Sigmoid colon (tissue), 7 donors: ENCODE measurements around the gene S100A3. TPM values are rescaled to one million over a fixed set of nuclear protein-coding genes. Genes with fewer than 3 reads are reported as not detected.

Experiments used
- DNase-seq: peaks from one replicate; pipeline ENCODE4 v3.0.0-alpha.2; 2019
- H3K27ac ChIP-seq, 4 donors: fragments of 200-600 bp; sonication (generic); one replicate each; pipeline ENCODE4 v1.5.1; 2016 to 2019; ENCODE audit warnings: mild to moderate bottlenecking in 1 of 4
- H3K27me3 ChIP-seq, 3 donors: fragments of 200-600 bp; sonication (generic); one replicate each; pipeline ENCODE4 v1.5.1; 2019; ENCODE audit warnings: mild to moderate bottlenecking in 1 of 3
- H3K36me3 ChIP-seq, 4 donors: fragments of 200-600 bp; sonication (generic); one replicate each; pipeline ENCODE4 v1.5.1; 2016 to 2019
- H3K4me1 ChIP-seq, 4 donors: fragments of 200-600 bp; sonication (generic); one replicate each; pipeline ENCODE4 v1.5.1; 2017 to 2019
- H3K4me3 ChIP-seq, 4 donors: fragments of 200-600 bp; sonication (generic); one replicate each; pipeline ENCODE4 v1.5.1; 2017 to 2019; ENCODE audit warnings: mild to moderate bottlenecking in 2 of 4, moderate library complexity in 1 of 4
- H3K9me3 ChIP-seq, 4 donors: fragments of 200-600 bp in 3 of 4; sonication (generic) in 3 of 4; one replicate each; pipeline versions ENCODE4 v1.5.1 to v1.6.1; 2013 to 2019
- EP300 ChIP-seq, 4 donors: sonication (generic); formaldehyde crosslinking; IDR thresholded peaks; one replicate each; pipeline ENCODE4 v1.6.1; 2017; ENCODE audit warnings: antibody characterized with exemption in 4 of 4
- POLR2A ChIP-seq, 2 donors: fragments of 450-650 bp; IDR thresholded peaks; one replicate each; pipeline ENCODE4 v1.6.1; 2016; ENCODE audit warnings: antibody characterized with exemption in 2 of 2, mild to moderate bottlenecking in 2 of 2, moderate library complexity in 2 of 2
- POLR2AphosphoS5 ChIP-seq, 4 donors: sonication (generic); formaldehyde crosslinking; IDR thresholded peaks; one replicate each; pipeline ENCODE4 v1.6.1; 2017; ENCODE audit warnings: antibody characterized with exemption in 4 of 4
- WGBS, 2 donors: extraction: QIAGEN DNeasy Blood & Tissue Kit; methylation state at CpG; one replicate each; pipeline ENCODE4 v1.1.7; 2013; 5-methylcytosine and 5-hydroxymethylcytosine counted together
- intact Hi-C: fragments of 100-400 bp; cut with DNase I; formaldehyde crosslinking; loops from one replicate; pipeline ENCODE4 v1.15.1; 2023
- polyA plus RNA-seq, 3 donors: library from polyadenylated mRNA; stranded (reverse); fragments of 200-250 nt; gene quantifications; one replicate each; pipeline ENCODE4 v1.2.3, GENCODE V29; 2013
- total RNA-seq, 4 donors: library from RNA; depleted of rRNA; stranded (reverse); fragments of >200 nt; gene quantifications; one replicate each; pipeline ENCODE4 v1.1.0, GENCODE V29; 2016
- TF ChIP-seq, protein P1 (sequence below), 4 experiments: fragments of 450-650 bp in 3 of 4; fragments of 200-600 bp in 1 of 4; IDR thresholded peaks; one replicate each; pipeline ENCODE4 v1.5.1; 2016 to 2019; ENCODE audit warnings: antibody characterized with exemption in 4 of 4, mild to moderate bottlenecking in 3 of 4, moderate library complexity in 2 of 4
- donor health status: healthy with polysubstance abuse.
- donor health status: Bipolar disorder and iron deficiency.
- donor health status: healthy.

The S100A3 gene
- total and polyA plus RNA-seq, 7 donors: 1.1 to 4.3 (median 2.9) TPM

DNA sequence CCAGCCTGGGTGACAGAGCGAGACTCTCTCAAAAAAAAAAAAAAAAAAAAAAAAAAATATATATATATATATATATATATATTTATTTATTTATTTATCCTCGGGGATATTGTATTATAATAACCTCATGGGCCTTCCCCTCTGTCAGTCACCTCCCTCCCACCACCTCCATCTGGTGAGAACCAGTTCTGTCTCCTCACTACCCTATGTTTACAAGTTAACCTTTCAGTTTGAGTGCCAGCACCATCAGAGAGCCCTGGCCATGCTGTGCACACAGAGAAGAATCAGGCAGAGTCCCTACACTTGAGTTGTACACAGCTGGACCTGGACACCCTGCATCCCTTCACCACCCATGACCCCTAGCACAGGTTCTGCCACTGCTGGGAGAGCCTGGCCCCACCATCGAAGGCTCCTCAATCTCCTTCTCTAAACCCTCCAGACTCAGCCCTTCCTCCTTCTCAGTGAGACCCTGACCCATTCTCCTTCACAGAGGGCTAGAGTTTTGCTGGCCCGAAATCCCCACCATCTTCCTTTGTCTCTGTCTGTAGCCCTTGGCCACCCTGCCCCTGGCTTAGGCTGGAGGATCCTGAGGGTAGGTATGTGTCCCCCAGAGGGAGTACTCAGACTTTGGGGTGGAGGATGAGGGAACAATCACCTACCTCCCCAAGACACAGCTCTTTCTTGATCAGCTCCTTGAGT lies 9.5 kb downstream of the S100A3 start:
- TF ChIP-seq POLR2AphosphoS5 (IDR thresholded peaks at IDR 0.05) (no peak), EP300 (IDR thresholded peaks at IDR 0.05) (no peak), POLR2A (IDR thresholded peaks at IDR 0.05) (no peak)
- TF ChIP-seq, protein P1, sequence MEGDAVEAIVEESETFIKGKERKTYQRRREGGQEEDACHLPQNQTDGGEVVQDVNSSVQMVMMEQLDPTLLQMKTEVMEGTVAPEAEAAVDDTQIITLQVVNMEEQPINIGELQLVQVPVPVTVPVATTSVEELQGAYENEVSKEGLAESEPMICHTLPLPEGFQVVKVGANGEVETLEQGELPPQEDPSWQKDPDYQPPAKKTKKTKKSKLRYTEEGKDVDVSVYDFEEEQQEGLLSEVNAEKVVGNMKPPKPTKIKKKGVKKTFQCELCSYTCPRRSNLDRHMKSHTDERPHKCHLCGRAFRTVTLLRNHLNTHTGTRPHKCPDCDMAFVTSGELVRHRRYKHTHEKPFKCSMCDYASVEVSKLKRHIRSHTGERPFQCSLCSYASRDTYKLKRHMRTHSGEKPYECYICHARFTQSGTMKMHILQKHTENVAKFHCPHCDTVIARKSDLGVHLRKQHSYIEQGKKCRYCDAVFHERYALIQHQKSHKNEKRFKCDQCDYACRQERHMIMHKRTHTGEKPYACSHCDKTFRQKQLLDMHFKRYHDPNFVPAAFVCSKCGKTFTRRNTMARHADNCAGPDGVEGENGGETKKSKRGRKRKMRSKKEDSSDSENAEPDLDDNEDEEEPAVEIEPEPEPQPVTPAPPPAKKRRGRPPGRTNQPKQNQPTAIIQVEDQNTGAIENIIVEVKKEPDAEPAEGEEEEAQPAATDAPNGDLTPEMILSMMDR (IDR thresholded peaks at IDR 0.05): no peak
- intact Hi-C loops: no loop called here
- H3K9me3 ChIP-seq: no peaks in the 10 kb centered on the region
- 80 to 87% methylated on average over 4 of the region's 4 CpGs for WGBS, 2 donors
- DNase-seq: no peak
- H3K27ac ChIP-seq: no peak overlapping the region
- no peaks in the 10 kb centered on the region for H3K27me3 ChIP-seq
- H3K4me3 ChIP-seq: no peak overlapping the region
- H3K4me1 ChIP-seq: peaks cover 0 to 39% (median 39%) of the 10 kb centered on the region in 4 donors
- H3K36me3 ChIP-seq: no peaks in the 10 kb centered on the region

DNA sequence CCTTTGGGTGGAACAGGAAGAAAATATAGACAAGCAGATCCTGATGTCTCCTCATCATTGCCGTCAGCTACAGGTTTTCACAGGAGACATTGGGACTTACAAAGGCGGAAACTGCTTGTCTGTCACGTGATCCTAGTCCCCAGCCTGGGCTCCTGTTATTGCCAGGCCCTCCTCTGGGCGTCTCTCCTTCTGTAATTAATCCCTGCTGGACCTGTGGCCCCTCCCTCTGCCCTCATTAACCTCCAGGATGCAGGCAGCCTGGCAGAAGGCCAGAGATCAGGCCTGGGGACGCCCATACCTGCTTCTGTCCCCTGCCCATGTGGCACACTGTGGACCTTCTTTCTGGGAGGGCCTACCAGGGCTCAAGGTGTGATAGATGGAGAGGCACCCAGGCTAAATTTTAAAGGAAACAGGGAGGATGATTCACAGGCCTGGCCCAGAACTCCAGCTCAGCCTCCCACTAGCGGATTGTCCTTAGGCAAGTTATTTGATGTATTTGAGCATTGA lies 10.7 kb downstream of the S100A3 start:
- H3K27ac ChIP-seq: peak overlapping the region in 3 of 4 donors; percentile 3 to 99 (median 18)
- TF ChIP-seq POLR2A (IDR thresholded peaks at IDR 0.05) (no peak), EP300 (IDR thresholded peaks at IDR 0.05) (no peak), POLR2AphosphoS5 (IDR thresholded peaks at IDR 0.05) (no peak)
- TF ChIP-seq, protein P1 (IDR thresholded peaks at IDR 0.05): no peak
- intact Hi-C loops: no loop called here
- no peaks in the 10 kb centered on the region for H3K9me3 ChIP-seq
- 23 to 71% methylated on average over 6 of the region's 6 CpGs for whole genome bisulfite sequencing, 2 donors
- no peak overlapping the region for H3K4me3 ChIP-seq
- no peaks in the 10 kb centered on the region for H3K36me3 ChIP-seq
- peaks cover 0 to 39% (median 39%) of the 10 kb centered on the region in 4 donors for H3K4me1 ChIP-seq
- no peak for DNase-seq
- no peaks in the 10 kb centered on the region for H3K27me3 ChIP-seq

DNA sequence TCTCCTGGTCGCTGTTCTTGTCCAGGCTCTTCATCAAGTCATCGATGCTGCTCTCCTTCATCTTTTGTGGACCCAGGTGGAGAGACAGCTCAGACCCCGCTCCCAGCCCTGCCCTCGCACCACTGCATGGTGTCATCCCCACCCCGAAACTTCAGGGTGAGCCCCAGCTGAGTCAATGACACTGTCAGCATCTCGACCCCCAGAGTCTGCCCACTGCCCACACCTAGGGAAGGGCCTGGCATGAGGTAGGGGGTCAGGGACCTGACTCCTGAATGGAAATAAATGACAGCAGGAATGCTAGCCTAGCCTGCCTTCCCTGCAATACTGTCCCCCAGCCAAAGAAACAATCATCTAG lies 11.7 kb downstream of the S100A3 start:
- Histone ChIP-seq H3K36me3 (no peaks in the 10 kb centered on the region), H3K4me3 (no peak overlapping the region), H3K27me3 (no peaks in the 10 kb centered on the region), H3K4me1 (peaks cover 0 to 41% (median 38%) of the 10 kb centered on the region in 4 donors), H3K27ac (peak overlapping the region; percentile 98 to 99 (median 99)), H3K9me3 (no peaks in the 10 kb centered on the region)
- TF ChIP-seq POLR2A (IDR thresholded peaks at IDR 0.05) (no peak), POLR2AphosphoS5 (IDR thresholded peaks at IDR 0.05) (no peak), EP300 (IDR thresholded peaks at IDR 0.05) (no peak)
- TF ChIP-seq, protein P1 (IDR thresholded peaks at IDR 0.05): no peak
- WGBS, 2 donors: 96 to 98% methylated on average over 6 of the region's 6 CpGs
- intact Hi-C loops: no loop called here
- DNase-seq: peak; percentile 63

DNA sequence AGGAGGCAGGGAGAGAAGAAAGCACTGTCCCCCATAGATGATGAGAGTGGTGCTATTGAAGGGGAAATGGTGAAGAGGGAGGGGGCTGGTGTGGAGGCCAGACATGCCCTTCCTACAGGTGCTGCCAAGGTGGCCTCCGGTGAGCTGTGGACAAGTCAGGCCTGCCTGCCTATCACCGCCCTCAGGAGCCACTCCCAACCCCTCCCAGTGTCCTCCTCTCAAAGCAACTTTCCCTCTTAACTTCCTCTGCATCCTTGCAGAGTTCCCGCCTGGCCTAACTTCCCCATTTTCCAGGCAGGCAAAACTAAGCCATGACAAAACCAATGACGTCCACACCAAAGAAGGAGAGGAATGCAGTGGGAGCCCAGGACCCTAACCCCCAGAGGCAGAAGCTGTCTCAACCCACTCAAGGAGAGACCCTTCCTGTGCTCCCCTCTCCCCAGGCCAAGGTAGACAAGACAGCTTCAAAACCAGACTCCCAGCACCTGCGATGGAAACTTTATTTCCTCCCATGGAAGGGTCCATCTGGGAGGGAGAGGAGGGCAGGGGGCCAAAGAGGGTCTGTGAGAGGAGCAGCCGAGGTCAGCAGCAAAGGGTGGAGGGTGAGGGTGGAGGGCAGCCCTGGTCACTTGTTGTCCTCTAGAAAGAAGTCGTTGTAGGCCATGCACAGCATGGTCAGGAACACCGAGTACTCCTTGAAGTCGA lies 12.2 kb downstream of the S100A3 start:
- peak; percentile 72 for DNase-seq
- peak overlapping the region; percentile 84 to 92 (median 91) for H3K4me3 ChIP-seq
- peaks cover 0 to 42% (median 38%) of the 10 kb centered on the region in 4 donors for H3K4me1 ChIP-seq
- 55 to 77% methylated on average over 9 of the region's 9 CpGs for WGBS, 2 donors
- H3K9me3 ChIP-seq: no peaks in the 10 kb centered on the region
- H3K36me3 ChIP-seq: no peaks in the 10 kb centered on the region
- no peak for TF ChIP-seq POLR2AphosphoS5 (IDR thresholded peaks at IDR 0.05)
- no peak for TF ChIP-seq EP300 (IDR thresholded peaks at IDR 0.05)
- no peak for TF ChIP-seq POLR2A (IDR thresholded peaks at IDR 0.05)
- TF ChIP-seq, protein P1 (IDR thresholded peaks at IDR 0.05): no peak
- H3K27me3 ChIP-seq: no peaks in the 10 kb centered on the region
- peak overlapping the region; percentile 98 to 99 (median 99) for H3K27ac ChIP-seq
- intact Hi-C loops: no loop called here
